GM12892 (cell line): ENCODE results near the gene IGDCC3.

Source experiments
- POLR2A ChIP-seq: IDR thresholded peaks from 2 replicates; pipeline ENCODE4 v1.6.1; 2011; ENCODE audit warnings: low read depth, low read length, control low read depth
- POLR2AphosphoS5 ChIP-seq: IDR thresholded peaks from 2 replicates; pipeline ENCODE4 v1.6.1; 2011; ENCODE audit warnings: low read depth, low read length, control low read depth
- TAF1 ChIP-seq: IDR thresholded peaks from 2 replicates; pipeline ENCODE4 v1.6.1; 2011; ENCODE audit warnings: low read depth, mild to moderate bottlenecking, control low read depth, low read length, borderline replicate concordance

DNA sequence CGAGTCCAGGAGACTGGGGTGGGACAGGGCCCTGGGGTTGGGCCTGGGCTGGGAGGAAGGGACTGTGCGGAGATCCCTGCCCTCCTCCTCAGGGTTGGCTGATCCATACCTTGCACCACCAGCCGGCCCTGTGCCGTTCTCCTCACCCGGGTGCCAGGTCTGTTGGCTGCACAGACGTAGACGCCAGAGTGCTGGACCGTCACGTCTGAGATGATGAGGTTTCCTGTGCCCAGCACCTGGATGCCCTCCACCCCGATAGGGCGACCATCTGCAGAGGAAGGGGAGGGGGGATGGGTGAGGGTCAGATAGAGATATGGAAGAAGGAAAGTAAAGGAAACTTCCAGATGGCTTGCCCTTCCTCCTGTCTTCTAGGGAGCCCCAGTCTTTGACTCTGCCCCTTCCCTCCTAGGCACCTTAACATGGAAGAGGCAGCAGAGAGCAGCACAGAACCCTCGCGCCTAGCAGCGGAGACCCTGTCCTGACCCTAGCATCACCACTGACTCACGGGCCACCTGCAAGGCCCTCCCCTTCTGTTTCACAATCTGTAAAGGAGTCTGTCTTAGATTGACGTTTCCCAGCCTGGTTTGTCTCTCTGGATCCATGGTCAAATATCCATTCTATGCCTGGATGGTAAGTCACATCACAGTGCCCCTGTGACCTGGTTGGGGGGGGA lies 44.5 kb downstream of the IGDCC3 start:
- TF ChIP-seq POLR2A, result no peak
- TF ChIP-seq POLR2AphosphoS5, result no peak
- TF ChIP-seq TAF1, result no peak
